Neuronal stem cell (in vitro differentiated cells): ENCODE measurements around the gene ETDC.

Experiments
- DNase-seq: peaks from one replicate; pipeline ENCODE4 v3.0.0-alpha.2; 2013; ENCODE audit warnings: low spot score
- H2AFZ ChIP-seq: one replicate; pipeline ENCODE4 v1.6.1; 2013; ENCODE audit warnings: mild to moderate bottlenecking, low read length, inconsistent platforms
- H2AK5ac ChIP-seq: 2 replicates; pipeline ENCODE4 v1.6.1; 2013; ENCODE audit warnings: low read depth, mild to moderate bottlenecking, inconsistent platforms, low read length, moderate library complexity, mixed read lengths
- H2BK120ac ChIP-seq: 2 replicates; pipeline ENCODE4 v1.6.1; 2013; ENCODE audit warnings: low read depth, mild to moderate bottlenecking, inconsistent platforms, low read length, moderate library complexity, mixed read lengths
- H2BK12ac ChIP-seq: one replicate; pipeline ENCODE4 v1.6.1; 2013; ENCODE audit warnings: low read length, inconsistent platforms
- H2BK15ac ChIP-seq: 2 replicates; pipeline ENCODE4 v1.6.1; 2013; ENCODE audit warnings: mild to moderate bottlenecking, low read length, inconsistent platforms, mixed read lengths
- H2BK5ac ChIP-seq: one replicate; pipeline ENCODE4 v1.6.1; 2013; ENCODE audit warnings: inconsistent platforms, mild to moderate bottlenecking, low read length, moderate library complexity
- H3K14ac ChIP-seq: one replicate; pipeline ENCODE4 v1.6.1; 2013; ENCODE audit warnings: low read length, inconsistent platforms
- H3K18ac ChIP-seq: 2 replicates; pipeline ENCODE4 v1.6.1; 2013; ENCODE audit warnings: low read length, inconsistent platforms
- H3K23ac ChIP-seq: 2 replicates; pipeline ENCODE4 v1.6.1; 2013; ENCODE audit warnings: low read depth, mild to moderate bottlenecking, mixed read lengths, low read length, inconsistent platforms; ENCODE audit not compliant: poor library complexity
- H3K27ac ChIP-seq: replicated peaks from 3 replicates; pipeline ENCODE4 v1.5.1; 2013; ENCODE audit warnings: low read length, inconsistent platforms
- H3K27me3 ChIP-seq, 3 experiments: 2 replicates each; pipeline ENCODE4 v1.6.1; 2013; ENCODE audit warnings: low read length in 3 of 3, mild to moderate bottlenecking in 2 of 3, inconsistent platforms in 1 of 3, low read depth in 1 of 3, mixed read lengths in 1 of 3, moderate library complexity in 1 of 3; ENCODE audit not compliant: control insufficient read depth in 3 of 3, insufficient read depth in 3 of 3
- H3K36me3 ChIP-seq, 2 donors: replicated peaks in 1 of 2; 2 replicates each; pipeline ENCODE4 v1.6.1; 2013; ENCODE audit warnings: low read length in 2 of 2; ENCODE audit not compliant: control insufficient read depth in 2 of 2, insufficient read depth in 2 of 2
- H3K4ac ChIP-seq: 2 replicates; pipeline ENCODE4 v1.6.1; 2013; ENCODE audit warnings: inconsistent platforms, mild to moderate bottlenecking, low read length, moderate library complexity
- H3K4me1 ChIP-seq, 2 donors: 1 replicate in 1 of 2; 2 replicates in 1 of 2; pipeline ENCODE4 v1.6.1; 2013; ENCODE audit warnings: low read length in 2 of 2, low read depth in 1 of 2; ENCODE audit not compliant: control insufficient read depth in 2 of 2, insufficient read depth in 1 of 2
- H3K4me2 ChIP-seq: one replicate; pipeline ENCODE4 v1.6.1; 2013; ENCODE audit warnings: mild to moderate bottlenecking, low read length, inconsistent platforms; ENCODE audit not compliant: insufficient read depth, poor library complexity, severe bottlenecking
- H3K4me3 ChIP-seq, 2 donors: 2 replicates each; pipeline ENCODE4 v1.5.1; 2013; ENCODE audit warnings: low read length in 2 of 2, mild to moderate bottlenecking in 2 of 2, inconsistent platforms in 1 of 2, moderate library complexity in 1 of 2
- H3K79me1 ChIP-seq: one replicate; pipeline ENCODE4 v1.6.1; 2013; ENCODE audit warnings: low read depth, mild to moderate bottlenecking, inconsistent platforms, low read length, moderate library complexity
- H3K9ac ChIP-seq: one replicate; pipeline ENCODE4 v1.6.1; 2013; ENCODE audit warnings: mild to moderate bottlenecking, low read depth, low read length, inconsistent platforms; ENCODE audit not compliant: poor library complexity
- H3K9me3 ChIP-seq, 2 donors: replicated peaks in 1 of 2; 2 replicates each; pipeline versions ENCODE3 to v1.6.1; 2013; ENCODE audit warnings: low read length in 2 of 2, mild to moderate bottlenecking in 2 of 2, inconsistent platforms in 1 of 2, low read depth in 1 of 2, mixed read lengths in 1 of 2, moderate library complexity in 1 of 2; ENCODE audit not compliant: control insufficient read depth in 2 of 2, insufficient read depth in 1 of 2
- H4K8ac ChIP-seq: one replicate; pipeline ENCODE4 v1.6.1; 2013; ENCODE audit warnings: low read depth, mild to moderate bottlenecking, inconsistent platforms, low read length, moderate library complexity
- H4K91ac ChIP-seq: one replicate; pipeline ENCODE4 v1.6.1; 2013; ENCODE audit warnings: low read length, low read depth, mild to moderate bottlenecking, inconsistent platforms; ENCODE audit not compliant: poor library complexity
- WGBS, 2 donors: extraction: QIAGEN DNeasy Blood & Tissue Kit; methylation state at CpG; one replicate each; pipeline ENCODE4 v1.1.7; 2013; ENCODE audit warnings: missing lambda C conversion rate in 2 of 2, mixed read lengths in 1 of 2; ENCODE audit not compliant: insufficient read length in 2 of 2, insufficient replicate concordance in 1 of 2; ENCODE audit errors: extremely low coverage in 2 of 2; 5-methylcytosine and 5-hydroxymethylcytosine counted together

The ETDC gene

GRCh38 chrX:135295944-135296305 is 13.4 kb upstream of the ETDC start:
- H3K27me3 ChIP-seq = peaks cover 0 to 3% (median 0%) of the 10 kb centered on the region in 3 experiments
- no peak for DNase-seq
- no peak overlapping the region for H3K4ac ChIP-seq
- no peak overlapping the region for H3K23ac ChIP-seq
- H3K9ac ChIP-seq = no peak overlapping the region
- no peak overlapping the region for H2AK5ac ChIP-seq
- peak overlapping the region; percentile 48 for H3K4me2 ChIP-seq
- no peak overlapping the region for H2BK5ac ChIP-seq
- H2AFZ ChIP-seq = peak overlapping the region; percentile 57
- H3K79me1 ChIP-seq = no peaks in the 10 kb centered on the region
- H2BK15ac ChIP-seq = no peak overlapping the region
- peak overlapping the region in 1 of 2 donors; percentile 33 for H3K4me3 ChIP-seq
- H3K14ac ChIP-seq = no peak overlapping the region
- H3K18ac ChIP-seq = no peak overlapping the region
- no peak overlapping the region for H2BK12ac ChIP-seq
- WGBS, 2 donors = no CpG with 5 or more reads among the region's 10 CpGs
- H3K4me1 ChIP-seq = peaks cover 0 to 1% of the 10 kb centered on the region in 2 donors
- H3K36me3 ChIP-seq = no peaks in the 10 kb centered on the region
- no peak overlapping the region for H4K8ac ChIP-seq
- no peak overlapping the region for H3K27ac ChIP-seq
- no peaks in the 10 kb centered on the region for H3K9me3 ChIP-seq
- H2BK120ac ChIP-seq = no peak overlapping the region
- no peak overlapping the region for H4K91ac ChIP-seq

- no peak overlapping the region for H3K18ac ChIP-seq
- no peak overlapping the region for H2BK15ac ChIP-seq
- H3K27ac ChIP-seq = no peak overlapping the region
- no peaks in the 10 kb centered on the region for H3K27me3 ChIP-seq
- H2BK5ac ChIP-seq = no peak overlapping the region
- peaks cover 0 to 3% of the 10 kb centered on the region in 2 donors for H3K4me1 ChIP-seq
- H3K4me2 ChIP-seq = no peak overlapping the region
- H2BK12ac ChIP-seq = no peak overlapping the region
- no peak overlapping the region for H2AFZ ChIP-seq
- WGBS, 2 donors = no CpG with 5 or more reads among the region's 5 CpGs
- H3K9me3 ChIP-seq = no peaks in the 10 kb centered on the region
- H4K91ac ChIP-seq = no peak overlapping the region
- H3K4ac ChIP-seq = no peak overlapping the region
- H3K14ac ChIP-seq = no peak overlapping the region
- no peak overlapping the region for H2AK5ac ChIP-seq
- H2BK120ac ChIP-seq = no peak overlapping the region
- H3K23ac ChIP-seq = no peak overlapping the region
- H3K36me3 ChIP-seq = no peaks in the 10 kb centered on the region
- no peak overlapping the region for H4K8ac ChIP-seq
- H3K9ac ChIP-seq = no peak overlapping the region
- no peaks in the 10 kb centered on the region for H3K79me1 ChIP-seq
- H3K4me3 ChIP-seq = no peak overlapping the region
- DNase-seq = no peak
These were observed 6.9 kb upstream of the ETDC start for GRCh38 chrX:135302269-135302873.

GRCh38 chrX:135304741-135305140 is 4.5 kb upstream of the ETDC start:
- no peaks in the 10 kb centered on the region for H3K9me3 ChIP-seq
- no peak overlapping the region for H3K4ac ChIP-seq
- peaks cover 0 to 3% of the 10 kb centered on the region in 2 donors for H3K4me1 ChIP-seq
- no peak overlapping the region for H4K91ac ChIP-seq
- no peak overlapping the region for H4K8ac ChIP-seq
- no peak overlapping the region for H2BK120ac ChIP-seq
- H3K18ac ChIP-seq = no peak overlapping the region
- DNase-seq = no peak
- no peak overlapping the region for H2AFZ ChIP-seq
- no peak overlapping the region for H3K4me3 ChIP-seq
- no peaks in the 10 kb centered on the region for H3K36me3 ChIP-seq
- no peak overlapping the region for H3K14ac ChIP-seq
- no peak overlapping the region for H2AK5ac ChIP-seq
- no peak overlapping the region for H3K9ac ChIP-seq
- no peaks in the 10 kb centered on the region for H3K79me1 ChIP-seq
- H3K27ac ChIP-seq = no peak overlapping the region
- no peak overlapping the region for H3K23ac ChIP-seq
- H2BK15ac ChIP-seq = no peak overlapping the region
- H2BK5ac ChIP-seq = no peak overlapping the region
- no CpG with 5 or more reads among the region's 2 CpGs for WGBS, 2 donors
- H2BK12ac ChIP-seq = no peak overlapping the region
- no peaks in the 10 kb centered on the region for H3K27me3 ChIP-seq
- no peak overlapping the region for H3K4me2 ChIP-seq

GRCh38 chrX:135307171-135307570 is 2.1 kb upstream of the ETDC start:
- Histone ChIP-seq H3K79me1 (no peaks in the 10 kb centered on the region), H3K4ac (no peak overlapping the region), H3K9me3 (no peaks in the 10 kb centered on the region), H2BK15ac (no peak overlapping the region), H2AFZ (no peak overlapping the region), H4K8ac (no peak overlapping the region), H3K18ac (no peak overlapping the region), H3K14ac (no peak overlapping the region), H3K27ac (no peak overlapping the region), H3K4me3 (no peak overlapping the region), H3K4me1 (peaks cover 0 to 3% of the 10 kb centered on the region in 2 donors), H3K9ac (no peak overlapping the region), H3K27me3 (no peaks in the 10 kb centered on the region), H2AK5ac (no peak overlapping the region), H3K4me2 (no peak overlapping the region), H4K91ac (no peak overlapping the region), H2BK5ac (no peak overlapping the region), H2BK120ac (no peak overlapping the region), H3K23ac (no peak overlapping the region), H2BK12ac (no peak overlapping the region), H3K36me3 (no peaks in the 10 kb centered on the region)
- DNase-seq = no peak
- WGBS, 2 donors = no CpG with 5 or more reads among the region's 3 CpGs
